Omental fat pad (tissue), 4 donors: ENCODE results near the gene ZSCAN5A. TPM values are rescaled to one million over a fixed set of nuclear protein-coding genes. Genes with fewer than 3 reads are reported as not detected.
"Not testable (repeated sequence)": the region's sequence is repeated elsewhere in the genome, so short reads cannot be mapped to it uniquely, and the experiment has no call there.

Experiments used
- ATAC-seq: fragments of 150-250 bp; one replicate; pipeline ENCODE4 v1.9.1; 2016; ENCODE audit warnings: mild to moderate bottlenecking, moderate library complexity; ENCODE audit not compliant: low FRiP score
- DNase-seq: peaks from one replicate; pipeline ENCODE4 v3.0.0-alpha.2; 2019; ENCODE audit warnings: low spot score
- CTCF ChIP-seq, 3 donors: fragments of 450-650 bp; IDR thresholded peaks; one replicate each; pipeline ENCODE4 v1.5.1; 2016 to 2017; ENCODE audit warnings: antibody characterized with exemption in 3 of 3, mild to moderate bottlenecking in 3 of 3, moderate library complexity in 2 of 3
- total RNA-seq, 4 donors: library from RNA; depleted of rRNA; stranded (reverse); fragments of >200 nt; gene quantifications; one replicate each; pipeline ENCODE4 v1.1.0, GENCODE V29; 2016

Gene ZSCAN5A
- total RNA-seq, 4 donors from 2014 or later, result 5.9 to 10.3 (median 8.2) TPM

- no peak for DNase-seq
- no peak for ATAC-seq
- TF ChIP-seq CTCF (IDR thresholded peaks at IDR 0.05), result no peak
Observed at GRCh38 chr19:56308792-56309191, 5.8 kb downstream of the ZSCAN5A start.

- not testable (repeated sequence) for ATAC-seq, DNase-seq
Observed at GRCh38 chr19:56307062-56307461, 7.6 kb downstream of the ZSCAN5A start.

- ATAC-seq (no peak), DNase-seq (no peak)
- TF ChIP-seq CTCF (IDR thresholded peaks at IDR 0.05), result no peak
Observed at GRCh38 chr19:56306016-56306415, 8.6 kb downstream of the ZSCAN5A start.

- DNase-seq (no peak), ATAC-seq (no peak)
- TF ChIP-seq CTCF (IDR thresholded peaks at IDR 0.05), result no peak
Observed at GRCh38 chr19:56304243-56304642, 10.4 kb downstream of the ZSCAN5A start.

GRCh38 chr19:56301886-56302620 is 12.6 kb downstream of the ZSCAN5A start:
- DNase-seq (no peak), ATAC-seq (no peak)
- no peak for TF ChIP-seq CTCF (IDR thresholded peaks at IDR 0.05)

GRCh38 chr19:56301155-56301554 is 13.5 kb downstream of the ZSCAN5A start:
- ATAC-seq, result no peak
- no peak for TF ChIP-seq CTCF (IDR thresholded peaks at IDR 0.05)
- DNase-seq, result no peak

- no peak for DNase-seq
- TF ChIP-seq CTCF (IDR thresholded peaks at IDR 0.05), result no peak
- ATAC-seq, result no peak
Observed at GRCh38 chr19:56299688-56300087, 15.0 kb downstream of the ZSCAN5A start.
